PC-3 (cell line): ENCODE results near the gene PACSIN2.

Experiments
- EZH2 ChIP-seq: fragments of 300-600 bp; sonication (generic); IDR thresholded peaks from one replicate; pipeline ENCODE4 v1.6.1; 2017; ENCODE audit warnings: antibody characterized with exemption, mild to moderate bottlenecking, low read length; ENCODE audit not compliant: unreplicated experiment
- EZH2phosphoT487 ChIP-seq: fragments of 300-600 bp; sonication (generic); IDR thresholded peaks from 2 replicates; pipeline ENCODE4 v1.6.1; 2018; ENCODE audit warnings: mild to moderate bottlenecking, antibody characterized with exemption, low read length, borderline replicate concordance
- TF ChIP-seq, protein P1 (sequence below): fragments of 300-600 bp; sonication (generic); conservative IDR thresholded peaks from 2 replicates; pipeline ENCODE4 v1.5.1; 2017; ENCODE audit warnings: antibody characterized with exemption, low read depth, mild to moderate bottlenecking, low read length

GRCh38 chr22:42892156-42892555 lies 122.8 kb downstream of the PACSIN2 start:
- TF ChIP-seq, protein P1, sequence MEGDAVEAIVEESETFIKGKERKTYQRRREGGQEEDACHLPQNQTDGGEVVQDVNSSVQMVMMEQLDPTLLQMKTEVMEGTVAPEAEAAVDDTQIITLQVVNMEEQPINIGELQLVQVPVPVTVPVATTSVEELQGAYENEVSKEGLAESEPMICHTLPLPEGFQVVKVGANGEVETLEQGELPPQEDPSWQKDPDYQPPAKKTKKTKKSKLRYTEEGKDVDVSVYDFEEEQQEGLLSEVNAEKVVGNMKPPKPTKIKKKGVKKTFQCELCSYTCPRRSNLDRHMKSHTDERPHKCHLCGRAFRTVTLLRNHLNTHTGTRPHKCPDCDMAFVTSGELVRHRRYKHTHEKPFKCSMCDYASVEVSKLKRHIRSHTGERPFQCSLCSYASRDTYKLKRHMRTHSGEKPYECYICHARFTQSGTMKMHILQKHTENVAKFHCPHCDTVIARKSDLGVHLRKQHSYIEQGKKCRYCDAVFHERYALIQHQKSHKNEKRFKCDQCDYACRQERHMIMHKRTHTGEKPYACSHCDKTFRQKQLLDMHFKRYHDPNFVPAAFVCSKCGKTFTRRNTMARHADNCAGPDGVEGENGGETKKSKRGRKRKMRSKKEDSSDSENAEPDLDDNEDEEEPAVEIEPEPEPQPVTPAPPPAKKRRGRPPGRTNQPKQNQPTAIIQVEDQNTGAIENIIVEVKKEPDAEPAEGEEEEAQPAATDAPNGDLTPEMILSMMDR = no peak
- TF ChIP-seq EZH2 = no peak
- TF ChIP-seq EZH2phosphoT487 = no peak
